Ovary (tissue), 9 donors: Measurements from ENCODE around the gene C13orf46. TPM values are rescaled to one million over a fixed set of nuclear protein-coding genes. Genes with fewer than 3 reads are reported as not detected.

ENCODE experiments used
- DNase-seq, 5 donors: peaks; one replicate each; pipeline ENCODE4 v3.0.0-alpha.2; 2019 to 2020
- H3K27ac ChIP-seq, 2 donors: fragments of 200-600 bp; one replicate each; pipeline versions ENCODE4 v1.5.1 to v1.8.0; 2019 to 2022
- H3K27me3 ChIP-seq: fragments of 200-600 bp; one replicate; pipeline ENCODE4 v1.8.0; 2022
- H3K36me3 ChIP-seq: fragments of 200-600 bp; sonication (generic); one replicate; pipeline ENCODE4 v1.5.1; 2019
- H3K4me1 ChIP-seq: one replicate; pipeline ENCODE4 v1.8.1; 2013; ENCODE audit warnings: mild to moderate bottlenecking, moderate library complexity; ENCODE audit not compliant: insufficient read depth
- H3K4me3 ChIP-seq: fragments of 200-600 bp; sonication (generic); one replicate; pipeline ENCODE4 v1.5.1; 2017
- H3K9me3 ChIP-seq, 2 donors: fragments of 200-600 bp in 1 of 2; sonication (generic) in 1 of 2; one replicate each; pipeline versions ENCODE4 v1.5.1 to v1.8.1; 2013 to 2019; ENCODE audit warnings: mild to moderate bottlenecking in 1 of 2, moderate library complexity in 1 of 2
- CTCF ChIP-seq, 3 donors: fragments of 450-650 bp in 2 of 3; fragments of 200-600 bp in 1 of 3; IDR thresholded peaks; one replicate each; pipeline versions ENCODE4 v1.5.1 to v1.8.0; 2016 to 2022; ENCODE audit warnings: antibody characterized with exemption in 3 of 3, mild to moderate bottlenecking in 1 of 3
- EP300 ChIP-seq: sonication (generic); formaldehyde crosslinking; IDR thresholded peaks from one replicate; pipeline ENCODE4 v1.6.1; 2017; ENCODE audit warnings: antibody characterized with exemption
- POLR2A ChIP-seq: fragments of 450-650 bp; IDR thresholded peaks from one replicate; pipeline ENCODE4 v1.6.1; 2017; ENCODE audit warnings: antibody characterized with exemption, mild to moderate bottlenecking, moderate library complexity
- WGBS, 3 donors: extraction: QIAGEN DNeasy Blood & Tissue Kit in 1 of 3; methylation state at CpG; one replicate each; pipeline versions ENCODE4 v1.1.5 to v1.1.7; 2013 to 2017; 5-methylcytosine and 5-hydroxymethylcytosine counted together
- intact Hi-C, 4 donors: fragments of 100-400 bp; cut with DNase I; formaldehyde crosslinking; loops; one replicate each; pipeline versions ENCODE4 v1.11.0 to v1.15.1; 2022 to 2023
- polyA plus RNA-seq, 2 donors: library from polyadenylated mRNA; stranded (reverse); fragments of 200-250 nt in 1 of 2; fragments of 350-450 nt in 1 of 2; fragmentation: Illumina TruSeq in 1 of 2; extraction: RNeasy Lipid Tissue Mini Kit (QIAGEN cat#74804) in 1 of 2; gene quantifications; one replicate each; pipeline ENCODE4 v1.2.3, GENCODE V29; 2013 to 2014
- total RNA-seq, 7 donors: library from RNA; depleted of rRNA in 2 of 7; stranded (reverse); fragments of >200 nt in 2 of 7; fragmentation: NEBNext Ultra II Directional in 3 of 7; extraction: Animal tissue kit (Norgen Biotek cat#: 25700) in 3 of 7; gene quantifications; one replicate each; pipeline versions ENCODE4 v1.1.0 to v1.2.4, GENCODE V29; 2016 to 2023
- donor health status: DM: no; HTN: no; CAD: no; lungs with moderate emphysema.
- donor health status: DM: no; HTN: no; CAD: no.
- donor health status: Bipolar disorder and iron deficiency.
- donor health status: DM: yes; HTN: yes; CAD: no.
- donor health status: DM: no; HTN: no; CAD: no.
- donor health status: DM: yes; HTN: yes; CAD: no.

C13orf46 gene
- total and polyA plus RNA-seq, 9 donors: 0.05 to 2.0 (median 0.50) TPM; not detected in 2

DNA sequence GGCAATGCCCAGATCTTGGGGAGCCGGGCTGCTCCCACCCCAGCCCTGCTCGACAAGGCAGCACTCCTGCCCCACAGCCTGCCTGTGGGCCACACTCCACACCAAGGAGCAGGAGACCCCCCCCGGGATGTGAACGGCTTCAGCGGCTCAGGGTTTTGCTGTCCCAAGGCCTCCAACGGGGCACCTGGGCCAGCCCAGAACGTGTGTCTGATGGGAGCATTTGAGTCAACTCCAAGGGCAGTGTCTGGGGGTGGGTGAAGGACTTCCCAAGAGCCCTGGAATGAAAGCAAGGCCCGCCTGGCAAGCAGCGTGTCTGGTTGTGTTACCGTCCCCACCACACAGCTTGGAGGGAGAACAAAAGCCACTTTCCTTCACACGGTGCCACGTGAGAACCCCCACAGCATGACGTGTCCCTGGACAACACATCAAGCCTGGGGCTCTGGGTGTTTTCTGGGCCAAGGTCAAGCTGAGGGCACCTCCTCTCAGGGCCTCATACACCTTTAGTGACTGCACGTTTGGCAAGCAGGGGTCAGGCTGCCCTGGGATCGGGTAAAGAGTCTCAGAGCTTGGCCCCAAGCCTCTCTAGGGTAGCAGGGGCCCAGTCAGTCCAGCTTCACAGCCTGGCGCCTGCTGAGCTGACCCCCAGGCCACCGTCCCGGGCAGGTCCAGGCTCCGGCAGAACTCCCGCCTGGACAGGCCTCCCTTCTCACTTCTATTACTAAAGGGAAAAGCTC, 6.0 kb downstream of the C13orf46 start:
- DNase-seq: no peak
- H3K9me3 ChIP-seq: no peaks in the 10 kb centered on the region
- TF ChIP-seq POLR2A (no peak), CTCF (IDR thresholded peaks at IDR 0.05) (no peak), EP300 (no peak)
- 83 to 90% (median 85%) methylated on average over 20 of the region's 20 CpGs for WGBS, 3 donors
- no peaks in the 10 kb centered on the region for H3K27me3 ChIP-seq
- H3K36me3 ChIP-seq: no peaks in the 10 kb centered on the region
- no peaks in the 10 kb centered on the region for H3K4me1 ChIP-seq
- intact Hi-C loops: loop anchor here in 1 of 4 donors (5.0 kb wide), 1 partner anchor 49 kb away; no protein-coding TSS in a partner anchor
- H3K27ac ChIP-seq: no peak overlapping the region
- no peak overlapping the region for H3K4me3 ChIP-seq

DNA sequence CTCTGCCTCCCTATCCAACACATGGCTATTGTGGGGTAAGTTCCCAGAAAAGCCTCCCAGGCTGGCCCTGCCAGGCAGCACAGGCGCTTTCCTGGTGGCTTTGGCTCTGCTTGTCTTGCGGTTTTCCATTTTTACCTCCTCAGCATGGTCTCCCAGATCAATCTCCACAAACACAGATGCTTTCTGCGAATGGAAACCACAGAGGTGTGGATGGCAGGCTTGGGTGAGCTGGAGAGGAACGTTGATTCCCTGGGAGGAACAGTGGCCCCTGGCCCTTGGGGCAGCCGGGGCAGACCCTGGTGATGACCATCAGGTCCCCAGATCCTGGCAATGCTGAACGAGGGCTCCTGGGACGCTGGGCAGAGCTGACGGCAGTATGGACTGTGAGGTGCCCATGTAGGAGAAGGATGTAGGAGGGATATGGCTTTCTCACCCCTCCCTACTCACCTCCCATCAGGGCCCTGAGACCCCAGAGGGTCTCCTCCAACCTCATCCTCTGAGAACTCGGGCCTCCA, 6.6 kb downstream of the C13orf46 start:
- intact Hi-C loops: loop anchor here in 1 of 4 donors (5.0 kb wide), 1 partner anchor 50 kb away; no protein-coding TSS in a partner anchor
- Histone ChIP-seq H3K4me1 (no peaks in the 10 kb centered on the region), H3K27ac (no peak overlapping the region), H3K9me3 (no peaks in the 10 kb centered on the region), H3K27me3 (no peaks in the 10 kb centered on the region), H3K4me3 (no peak overlapping the region), H3K36me3 (no peaks in the 10 kb centered on the region)
- 86 to 96% (median 94%) methylated on average over 9 of the region's 9 CpGs for WGBS, 3 donors
- TF ChIP-seq EP300: no peak
- TF ChIP-seq POLR2A: no peak
- TF ChIP-seq CTCF (IDR thresholded peaks at IDR 0.05): no peak
- DNase-seq: no peak

GRCh38 chr13:113965968-113966884, 7.7 kb downstream of the C13orf46 start:
- Histone ChIP-seq H3K9me3 (no peaks in the 10 kb centered on the region), H3K27ac (no peak overlapping the region), H3K4me1 (no peaks in the 10 kb centered on the region), H3K27me3 (no peaks in the 10 kb centered on the region), H3K4me3 (no peak overlapping the region), H3K36me3 (no peaks in the 10 kb centered on the region)
- 93 to 97% (median 97%) methylated on average over 5 of the region's 5 CpGs for WGBS, 3 donors
- TF ChIP-seq CTCF (IDR thresholded peaks at IDR 0.05): no peak
- TF ChIP-seq POLR2A: no peak
- no peak for TF ChIP-seq EP300
- DNase-seq: no peak
- intact Hi-C loops: loop anchor here in 1 of 4 donors (5.0 kb wide), 1 partner anchor 51 kb away; no protein-coding TSS in a partner anchor

DNA sequence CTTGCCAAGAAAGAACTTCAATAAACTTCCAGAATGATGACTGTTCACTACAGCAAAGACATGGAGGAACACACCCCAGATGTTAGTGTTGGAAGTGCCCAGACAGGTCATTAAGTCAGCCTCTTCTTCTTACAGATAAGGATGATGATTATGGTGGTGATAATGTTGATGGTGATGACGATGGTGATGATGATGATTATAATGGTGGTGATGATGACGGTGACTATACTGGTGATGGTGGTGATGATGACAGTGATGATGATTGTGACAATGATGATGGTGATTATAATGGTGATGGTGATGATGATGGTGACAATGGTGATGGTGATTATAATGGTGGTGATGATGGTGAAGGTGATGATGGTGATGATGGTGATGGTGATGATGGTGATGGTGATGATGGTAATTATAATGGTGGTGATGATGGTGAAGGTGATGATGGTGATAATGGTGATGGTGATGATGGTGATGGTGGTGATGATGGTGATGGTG, 8.4 kb downstream of the C13orf46 start:
- no peak overlapping the region for H3K4me3 ChIP-seq
- intact Hi-C loops: loop anchor here in 1 of 4 donors (5.0 kb wide), 1 partner anchor 52 kb away; no protein-coding TSS in a partner anchor
- WGBS, 3 donors: 94 to 100% (median 98%) methylated on average over 2 of the region's 2 CpGs
- H3K9me3 ChIP-seq: no peaks in the 10 kb centered on the region
- TF ChIP-seq CTCF (IDR thresholded peaks at IDR 0.05) (no peak), POLR2A (no peak), EP300 (no peak)
- H3K27ac ChIP-seq: no peak overlapping the region
- no peaks in the 10 kb centered on the region for H3K36me3 ChIP-seq
- no peak for DNase-seq
- H3K27me3 ChIP-seq: no peaks in the 10 kb centered on the region
- no peaks in the 10 kb centered on the region for H3K4me1 ChIP-seq
